ENCODE data around the gene PLAAT2.

- TF ChIP-seq POLR2A (conservative IDR thresholded peaks at IDR 0.05), result no peak
- no peak for TF ChIP-seq ZNF785 (CRISPR knock-in tag; IDR thresholded peaks at IDR 0.05)
- TF ChIP-seq ELF1 (tag; IDR thresholded peaks at IDR 0.05), result no peak
- TF ChIP-seq CTCF (IDR thresholded peaks at IDR 0.05 in 2 of 3, conservative IDR thresholded peaks at IDR 0.05 in 1 of 3; ENCODE audit: insufficient read depth in 2 of 3, low read depth in 1 of 3, low read length in 3 of 3), result no peak
These were observed 9.4 kb downstream of the PLAAT2 start for GRCh38 chr11:63553759-63554158.

Data from K562 (cell line).